CD4-positive, alpha-beta T cell treated with Interleukin-10 for 1 hour (primary cell): ENCODE data around the gene C1QTNF2.
"Not testable (repeated sequence)": the region's sequence is repeated elsewhere in the genome, so short reads cannot be mapped to it uniquely, and the experiment has no call there.

Experiments
- DNase-seq: peaks from one replicate; pipeline ENCODE4 v3.0.0-alpha.2; 2020

C1QTNF2 gene

GRCh38 chr5:160340513-160340912 is 29.9 kb downstream of the C1QTNF2 start:
- DNase-seq, result not testable (repeated sequence)

GRCh38 chr5:160339406-160340130 is 30.9 kb downstream of the C1QTNF2 start:
- no peak for DNase-seq

- not testable (repeated sequence) for DNase-seq
Observed at GRCh38 chr5:160334716-160335115, 35.7 kb downstream of the C1QTNF2 start.

GRCh38 chr5:160333721-160334120 is 36.7 kb downstream of the C1QTNF2 start:
- no peak for DNase-seq

- DNase-seq, result no peak
Observed at GRCh38 chr5:160330212-160330611, 40.2 kb downstream of the C1QTNF2 start.

GRCh38 chr5:160327818-160328217 is 42.6 kb downstream of the C1QTNF2 start:
- no peak for DNase-seq

GRCh38 chr5:160326981-160327380 is 43.4 kb downstream of the C1QTNF2 start:
- no peak for DNase-seq

- DNase-seq, result no peak
Observed at GRCh38 chr5:160325716-160326115, 44.7 kb downstream of the C1QTNF2 start.

- DNase-seq, result no peak
Observed at GRCh38 chr5:160324886-160325285, 45.5 kb downstream of the C1QTNF2 start.

- no peak for DNase-seq
Observed at GRCh38 chr5:160318409-160318808, 52.0 kb downstream of the C1QTNF2 start.

GRCh38 chr5:160317434-160317833 is 53.0 kb downstream of the C1QTNF2 start:
- DNase-seq, result no peak

GRCh38 chr5:160315968-160316367 is 54.5 kb downstream of the C1QTNF2 start:
- DNase-seq, result no peak

GRCh38 chr5:160312960-160313727 is 57.3 kb downstream of the C1QTNF2 start:
- DNase-seq, result no peak

- DNase-seq, result no peak
Observed at GRCh38 chr5:160312134-160312959, 58.1 kb downstream of the C1QTNF2 start, which contains the start of gene CCNJL. CCNJL (minus strand) TSS chr5:160312564; CDS start chr5:160311923, 641 bp downstream.

- no peak for DNase-seq
Observed at GRCh38 chr5:160311491-160312133, 58.8 kb downstream of the C1QTNF2 start.

GRCh38 chr5:160310552-160311295 is 59.7 kb downstream of the C1QTNF2 start:
- DNase-seq, result no peak

- no peak for DNase-seq
Observed at GRCh38 chr5:160310140-160310539, 60.3 kb downstream of the C1QTNF2 start.

GRCh38 chr5:160306696-160307095 is 63.7 kb downstream of the C1QTNF2 start:
- no peak for DNase-seq

- DNase-seq, result no peak
Observed at GRCh38 chr5:160305319-160305718, 65.1 kb downstream of the C1QTNF2 start.

GRCh38 chr5:160303690-160304089 is 66.7 kb downstream of the C1QTNF2 start:
- DNase-seq, result no peak

- DNase-seq, result no peak
Observed at GRCh38 chr5:160298189-160298588, 72.2 kb downstream of the C1QTNF2 start.

- DNase-seq, result no peak
Observed at GRCh38 chr5:160297776-160298175, 72.7 kb downstream of the C1QTNF2 start.
